Lung (tissue), 12 donors: ENCODE data around the gene KCNC4. TPM values are rescaled to one million over a fixed set of nuclear protein-coding genes. Genes with fewer than 3 reads are reported as not detected.
A peak's percentile ranks its signal among the peaks of the same experiment; 100 is the strongest.

Experiments used
- ATAC-seq: fragments of 200-7000 bp; cut with Tn5 transposase; one replicate; pipeline ENCODE4 v1.9.1; 2020; ENCODE audit warnings: moderate number of reproducible peaks; ENCODE audit not compliant: insufficient read depth, low FRiP score
- DNase-seq, 3 donors: peaks; one replicate each; pipeline ENCODE4 v3.0.0-alpha.2; 2013 to 2017
- H3K27ac ChIP-seq, 2 donors: one replicate each; pipeline ENCODE4 v1.5.1; 2013; ENCODE audit warnings: mild to moderate bottlenecking in 2 of 2, moderate library complexity in 2 of 2, control low read depth in 1 of 2, inconsistent platforms in 1 of 2, low read depth in 1 of 2, low read length in 1 of 2
- H3K27me3 ChIP-seq, 3 donors: one replicate each; pipeline ENCODE4 v1.5.1; 2013; ENCODE audit warnings: low read length in 2 of 3; ENCODE audit not compliant: control insufficient read depth in 3 of 3, insufficient read depth in 3 of 3
- H3K36me3 ChIP-seq, 4 donors: one replicate each; pipeline ENCODE4 v1.5.1; 2013; ENCODE audit warnings: low read length in 4 of 4, mild to moderate bottlenecking in 1 of 4, moderate library complexity in 1 of 4; ENCODE audit not compliant: control insufficient read depth in 4 of 4, insufficient read depth in 4 of 4
- H3K4me1 ChIP-seq, 5 donors: one replicate each; pipeline ENCODE4 v1.5.1; 2013; ENCODE audit warnings: low read length in 5 of 5, mild to moderate bottlenecking in 2 of 5, moderate library complexity in 1 of 5; ENCODE audit not compliant: control insufficient read depth in 5 of 5, insufficient read depth in 5 of 5
- H3K4me3 ChIP-seq: one replicate; pipeline ENCODE4 v1.5.1; 2013; ENCODE audit warnings: mild to moderate bottlenecking, control low read depth, moderate library complexity
- H3K9ac ChIP-seq, 2 donors: one replicate each; pipeline ENCODE4 v1.5.1; 2013; ENCODE audit warnings: low read length in 2 of 2, control low read depth in 1 of 2; ENCODE audit not compliant: insufficient read depth in 1 of 2
- H3K9me3 ChIP-seq, 4 donors: one replicate each; pipeline ENCODE4 v1.5.1; 2013; ENCODE audit warnings: low read length in 3 of 4, mild to moderate bottlenecking in 1 of 4, moderate library complexity in 1 of 4; ENCODE audit not compliant: control insufficient read depth in 4 of 4, insufficient read depth in 3 of 4
- WGBS, 2 donors: extraction: QIAGEN DNeasy Blood & Tissue Kit; methylation state at CpG; one replicate each; pipeline ENCODE4 v1.1.7; 2013; 5-methylcytosine and 5-hydroxymethylcytosine counted together
- polyA plus RNA-seq, 2 donors: library from polyadenylated mRNA; stranded (reverse); fragments of 200-250 nt; gene quantifications; one replicate each; pipeline ENCODE4 v1.2.1, GENCODE V29; 2013
- total RNA-seq, 2 donors: library from RNA; depleted of rRNA in 1 of 2; stranded (reverse); fragments of >200 nt in 1 of 2; gene quantifications; one replicate each; pipeline ENCODE4 v1.2.1, GENCODE V29; 2014 to 2021
- TF ChIP-seq, protein P1 (sequence below): IDR thresholded peaks from 2 replicates; pipeline ENCODE4 v1.5.1; 2012; ENCODE audit warnings: mild to moderate bottlenecking; ENCODE audit errors: control extremely low read depth, extremely low read depth
- donor health status: control.
- donor health status: control.
- donor health status: Bipolar disorder and iron deficiency.
- donor health status: healthy.
- donor health status: DM: yes; HTN: yes; CAD: no.

KCNC4 gene
- total and polyA plus RNA-seq, 4 donors, result 3.1 to 9.2 (median 3.5) TPM

DNA sequence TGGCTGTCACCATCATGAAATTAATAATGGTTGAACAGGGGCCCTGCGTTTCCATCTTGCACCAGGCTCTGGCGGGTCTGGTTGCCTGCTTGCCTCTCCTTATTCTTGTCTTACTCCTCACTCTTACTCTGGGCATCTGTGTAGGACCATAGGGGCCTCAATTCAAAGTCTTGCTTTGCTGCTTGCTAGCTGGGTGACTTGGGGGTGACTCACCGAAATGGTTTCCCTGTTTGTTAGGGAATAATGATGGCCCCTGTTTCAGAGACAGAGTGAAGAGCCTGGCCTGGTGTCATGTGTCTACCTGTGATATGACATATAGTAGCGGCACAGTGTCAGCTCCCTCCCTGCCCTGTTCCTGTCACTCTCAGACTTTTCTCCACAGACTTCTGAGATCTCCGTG lies 24.6 kb downstream of the KCNC4 start:
- 85 to 92% methylated on average over 5 of the region's 5 CpGs for WGBS, 2 donors
- H3K4me1 ChIP-seq, result peaks cover 0 to 17% (median 6%) of the 10 kb centered on the region in 5 donors
- H3K36me3 ChIP-seq, result peaks cover 0 to 10% (median 0%) of the 10 kb centered on the region in 4 donors
- TF ChIP-seq, protein P1, sequence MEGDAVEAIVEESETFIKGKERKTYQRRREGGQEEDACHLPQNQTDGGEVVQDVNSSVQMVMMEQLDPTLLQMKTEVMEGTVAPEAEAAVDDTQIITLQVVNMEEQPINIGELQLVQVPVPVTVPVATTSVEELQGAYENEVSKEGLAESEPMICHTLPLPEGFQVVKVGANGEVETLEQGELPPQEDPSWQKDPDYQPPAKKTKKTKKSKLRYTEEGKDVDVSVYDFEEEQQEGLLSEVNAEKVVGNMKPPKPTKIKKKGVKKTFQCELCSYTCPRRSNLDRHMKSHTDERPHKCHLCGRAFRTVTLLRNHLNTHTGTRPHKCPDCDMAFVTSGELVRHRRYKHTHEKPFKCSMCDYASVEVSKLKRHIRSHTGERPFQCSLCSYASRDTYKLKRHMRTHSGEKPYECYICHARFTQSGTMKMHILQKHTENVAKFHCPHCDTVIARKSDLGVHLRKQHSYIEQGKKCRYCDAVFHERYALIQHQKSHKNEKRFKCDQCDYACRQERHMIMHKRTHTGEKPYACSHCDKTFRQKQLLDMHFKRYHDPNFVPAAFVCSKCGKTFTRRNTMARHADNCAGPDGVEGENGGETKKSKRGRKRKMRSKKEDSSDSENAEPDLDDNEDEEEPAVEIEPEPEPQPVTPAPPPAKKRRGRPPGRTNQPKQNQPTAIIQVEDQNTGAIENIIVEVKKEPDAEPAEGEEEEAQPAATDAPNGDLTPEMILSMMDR, result no peak
- ATAC-seq (no peak), DNase-seq (no peak)
- peaks cover 0 to 13% (median 2%) of the 10 kb centered on the region in 4 donors for H3K9me3 ChIP-seq
- H3K9ac ChIP-seq, result no peak overlapping the region
- peak overlapping the region in 1 of 2 donors; percentile 21 for H3K27ac ChIP-seq
- no peak overlapping the region for H3K4me3 ChIP-seq
- peaks cover 0 to 5% (median 0%) of the 10 kb centered on the region in 3 donors for H3K27me3 ChIP-seq

DNA sequence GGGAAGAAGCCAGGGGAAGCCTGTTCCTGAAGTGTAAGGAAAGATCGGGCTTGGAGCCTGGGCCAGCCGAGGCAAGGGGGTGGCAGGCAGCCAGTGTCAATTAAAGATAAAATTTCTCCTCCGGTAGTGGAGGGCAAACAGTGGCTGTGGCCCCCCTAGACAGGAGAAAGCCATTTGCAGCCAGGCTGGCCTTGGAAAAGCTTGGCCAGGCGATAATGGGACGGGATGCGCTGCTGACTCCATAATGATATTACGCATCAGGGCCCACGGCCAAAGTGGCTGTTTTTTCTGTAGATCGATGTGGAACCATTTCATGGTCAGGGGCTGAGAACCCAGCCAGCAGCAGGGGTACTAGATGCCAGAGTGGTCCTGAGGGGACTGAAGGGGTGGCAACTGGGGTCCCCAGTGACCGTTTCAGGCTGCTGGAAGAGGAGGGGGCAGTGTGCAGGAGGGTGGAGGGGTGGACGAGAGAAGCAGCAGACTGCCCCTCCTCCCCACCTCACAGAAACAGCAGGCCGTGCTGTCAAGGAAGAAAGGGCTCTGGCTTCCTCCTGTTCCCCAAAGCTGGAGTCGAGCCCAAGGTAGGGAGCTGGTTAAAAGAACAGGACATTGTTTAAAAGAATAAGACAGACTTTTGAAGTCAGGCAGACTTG lies 25.2 kb downstream of the KCNC4 start:
- ATAC-seq (no peak), DNase-seq (peak; percentile 23 to 34 (median 24))
- peaks cover 0 to 22% (median 6%) of the 10 kb centered on the region in 5 donors for H3K4me1 ChIP-seq
- no peak overlapping the region for H3K4me3 ChIP-seq
- WGBS, 2 donors, result 58 to 69% methylated on average over 13 of the region's 13 CpGs
- peaks cover 0 to 5% (median 0%) of the 10 kb centered on the region in 3 donors for H3K27me3 ChIP-seq
- peaks cover 0 to 10% (median 0%) of the 10 kb centered on the region in 4 donors for H3K36me3 ChIP-seq
- H3K9ac ChIP-seq, result no peak overlapping the region
- TF ChIP-seq, protein P1, result no peak
- H3K27ac ChIP-seq, result peak overlapping the region in 1 of 2 donors; percentile 41
- peaks cover 0 to 13% (median 2%) of the 10 kb centered on the region in 4 donors for H3K9me3 ChIP-seq

DNA sequence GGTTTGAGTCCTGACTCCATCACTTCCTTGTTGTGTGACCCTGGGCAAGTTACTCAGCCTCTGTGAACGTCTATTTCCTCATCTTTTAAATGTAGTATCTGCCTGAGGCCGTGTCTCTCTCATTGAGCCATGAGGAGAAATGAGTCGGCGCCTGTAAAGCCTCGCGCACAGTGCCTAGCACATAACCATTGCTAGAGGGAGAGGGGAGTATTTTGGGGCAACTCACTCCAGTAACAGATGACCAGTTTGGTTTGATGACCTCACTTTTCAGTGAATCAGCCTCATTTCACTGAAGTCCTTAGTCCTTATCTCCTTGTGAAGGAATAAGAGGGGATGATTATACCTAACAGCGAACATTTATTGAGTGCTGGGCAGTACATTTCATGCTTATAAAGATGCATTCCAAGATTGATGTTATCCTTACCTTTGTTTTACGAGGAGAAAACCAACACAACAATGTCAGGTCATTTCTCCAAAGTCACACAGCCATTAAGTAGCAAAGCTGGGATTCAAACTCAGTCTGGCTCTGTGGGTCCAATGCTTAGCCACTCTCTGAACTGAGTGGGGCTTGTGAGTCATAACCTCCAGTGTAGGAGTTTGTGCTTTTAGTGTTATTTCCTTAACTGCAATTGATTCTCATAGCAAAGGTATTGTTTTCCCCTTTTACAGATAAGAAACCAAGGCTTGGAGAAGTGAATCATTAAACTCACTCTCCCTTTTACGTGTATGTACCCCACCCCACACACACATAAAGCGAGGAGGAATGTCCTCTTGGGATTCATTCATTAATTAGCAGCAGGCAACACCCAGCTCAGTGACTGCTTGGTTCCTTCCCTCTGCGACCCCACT lies 25.9 kb downstream of the KCNC4 start:
- Histone ChIP-seq H3K36me3 (peaks cover 0 to 10% (median 0%) of the 10 kb centered on the region in 4 donors), H3K9ac (no peak overlapping the region), H3K4me1 (peaks cover 0 to 25% (median 10%) of the 10 kb centered on the region in 5 donors), H3K9me3 (peaks cover 0 to 13% (median 2%) of the 10 kb centered on the region in 4 donors), H3K27me3 (peaks cover 0 to 5% (median 0%) of the 10 kb centered on the region in 3 donors), H3K27ac (peak overlapping the region in 1 of 2 donors; percentile 3), H3K4me3 (no peak overlapping the region)
- ATAC-seq (no peak), DNase-seq (no peak)
- WGBS, 2 donors, result 61 to 62% methylated on average over 11 of the region's 11 CpGs
- TF ChIP-seq, protein P1, result no peak
